SU-DHL-6 (cell line): ENCODE data around the gene IKZF2.

ENCODE experiments used
- EZH2phosphoT487 ChIP-seq: fragments of 200-600 bp; sonication (generic), shearing (Covaris generic); conservative IDR thresholded peaks from 2 replicates; pipeline ENCODE4 v1.6.1; 2018; ENCODE audit warnings: mild to moderate bottlenecking, antibody characterized with exemption, low read length, moderate library complexity, mixed read lengths
- TF ChIP-seq, protein P1 (sequence below): fragments of 200-600 bp; sonication (generic); IDR thresholded peaks from one replicate; pipeline ENCODE4 v1.5.1; 2017; ENCODE audit warnings: antibody characterized with exemption, mild to moderate bottlenecking, low read length, moderate library complexity; ENCODE audit not compliant: insufficient read depth, poor library complexity, severe bottlenecking

DNA sequence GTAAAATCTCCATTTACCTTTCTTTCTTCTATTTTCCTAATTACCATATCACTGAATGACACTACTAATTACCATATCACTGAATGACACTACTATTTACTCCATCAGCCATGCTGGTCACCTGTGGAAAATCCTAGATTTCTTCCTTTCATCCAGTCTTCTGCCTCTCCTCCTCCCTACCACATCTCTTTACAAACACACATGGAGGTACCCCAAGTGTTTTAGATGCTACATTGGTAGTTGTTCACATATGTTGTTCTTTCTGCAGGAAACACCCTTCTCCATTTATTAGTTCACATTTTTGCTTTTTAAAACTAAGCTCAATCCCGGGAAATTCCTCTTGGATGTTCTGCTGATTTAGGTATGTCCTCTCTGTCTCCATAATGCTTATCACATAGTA is 134.0 kb downstream of the IKZF2 start:
- TF ChIP-seq, protein P1, sequence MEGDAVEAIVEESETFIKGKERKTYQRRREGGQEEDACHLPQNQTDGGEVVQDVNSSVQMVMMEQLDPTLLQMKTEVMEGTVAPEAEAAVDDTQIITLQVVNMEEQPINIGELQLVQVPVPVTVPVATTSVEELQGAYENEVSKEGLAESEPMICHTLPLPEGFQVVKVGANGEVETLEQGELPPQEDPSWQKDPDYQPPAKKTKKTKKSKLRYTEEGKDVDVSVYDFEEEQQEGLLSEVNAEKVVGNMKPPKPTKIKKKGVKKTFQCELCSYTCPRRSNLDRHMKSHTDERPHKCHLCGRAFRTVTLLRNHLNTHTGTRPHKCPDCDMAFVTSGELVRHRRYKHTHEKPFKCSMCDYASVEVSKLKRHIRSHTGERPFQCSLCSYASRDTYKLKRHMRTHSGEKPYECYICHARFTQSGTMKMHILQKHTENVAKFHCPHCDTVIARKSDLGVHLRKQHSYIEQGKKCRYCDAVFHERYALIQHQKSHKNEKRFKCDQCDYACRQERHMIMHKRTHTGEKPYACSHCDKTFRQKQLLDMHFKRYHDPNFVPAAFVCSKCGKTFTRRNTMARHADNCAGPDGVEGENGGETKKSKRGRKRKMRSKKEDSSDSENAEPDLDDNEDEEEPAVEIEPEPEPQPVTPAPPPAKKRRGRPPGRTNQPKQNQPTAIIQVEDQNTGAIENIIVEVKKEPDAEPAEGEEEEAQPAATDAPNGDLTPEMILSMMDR = no peak
- no peak for TF ChIP-seq EZH2phosphoT487
